HL-60 (cell line): ENCODE data around the gene CRIP1.
A peak's percentile ranks its signal among the peaks of the same experiment; 100 is the strongest.

Experiments used
- DNase-seq, 2 experiments: peaks; one replicate each; pipeline ENCODE4 v3.0.0-alpha.2; 2010 to 2020; ENCODE audit warnings: low read depth in 1 of 2, low spot score in 1 of 2
- H3K27ac ChIP-seq: fragments of 250-450 bp; sonication (Bioruptor Pico); replicated peaks from 2 replicates; pipeline ENCODE4 v1.5.1; 2020; ENCODE audit warnings: mild to moderate bottlenecking, moderate library complexity
- H3K27me3 ChIP-seq: fragments of 250-450 bp; sonication (Bioruptor Pico); 2 replicates; pipeline ENCODE4 v1.5.1; 2021; ENCODE audit warnings: mild to moderate bottlenecking, moderate library complexity; ENCODE audit not compliant: insufficient read depth, poor library complexity, severe bottlenecking
- H3K4me3 ChIP-seq: replicated peaks from 2 replicates; pipeline ENCODE4 v1.5.1; 2011; ENCODE audit warnings: mild to moderate bottlenecking, control low read depth, low read length; ENCODE audit not compliant: insufficient read depth
- CTCF ChIP-seq: IDR thresholded peaks from one replicate; pipeline ENCODE4 v1.5.1; 2011; ENCODE audit warnings: low read length, control low read depth, inconsistent platforms; ENCODE audit not compliant: insufficient read depth
- GABPA ChIP-seq: IDR thresholded peaks from 2 replicates; pipeline ENCODE4 v1.6.1; 2012; ENCODE audit warnings: low read depth
- POLR2AphosphoS5 ChIP-seq: IDR thresholded peaks from 2 replicates; pipeline ENCODE4 v1.6.1; 2012; ENCODE audit warnings: low read depth
- REST ChIP-seq: IDR thresholded peaks from 2 replicates; pipeline ENCODE4 v1.6.1; 2012; ENCODE audit warnings: low read depth; ENCODE audit not compliant: insufficient replicate concordance
- SPI1 ChIP-seq: IDR thresholded peaks from 2 replicates; pipeline ENCODE4 v1.6.1; 2012; ENCODE audit warnings: low read depth, mild to moderate bottlenecking, borderline replicate concordance

Gene CRIP1

GRCh38 chr14:105439179-105439578 lies 47.5 kb upstream of the CRIP1 start:
- no peak for DNase-seq
- TF ChIP-seq GABPA: no peak
- TF ChIP-seq REST: no peak
- TF ChIP-seq SPI1: no peak
- no peak for TF ChIP-seq CTCF
- TF ChIP-seq POLR2AphosphoS5: no peak
- no peak overlapping the region for H3K27ac ChIP-seq

GRCh38 chr14:105439710-105440553 lies 46.8 kb upstream of the CRIP1 start:
- DNase-seq: peak in 1 of 2 experiments; percentile 6
- no peak overlapping the region for H3K4me3 ChIP-seq
- H3K27me3 ChIP-seq: no peaks in the 10 kb centered on the region
- 0 out of 2 replicates have a peak, but pooled peaks have one; percentile 23 for TF ChIP-seq GABPA
- TF ChIP-seq REST: no peak
- no peak for TF ChIP-seq SPI1
- TF ChIP-seq CTCF: no peak
- TF ChIP-seq POLR2AphosphoS5: peak; percentile 38; the same call in 1 of the 2 replicates
- no peak overlapping the region for H3K27ac ChIP-seq

More at GRCh38 chr14:105439179-105439578, 47.5 kb upstream of the CRIP1 start:
- H3K4me3 ChIP-seq: no peak overlapping the region
- H3K27me3 ChIP-seq: no peaks in the 10 kb centered on the region

GRCh38 chr14:105440554-105440900 lies 46.2 kb upstream of the CRIP1 start:
- Histone ChIP-seq H3K27me3 (no peaks in the 10 kb centered on the region), H3K4me3 (no peak overlapping the region), H3K27ac (no peak overlapping the region)
- no peak for TF ChIP-seq POLR2AphosphoS5
- TF ChIP-seq REST: no peak
- TF ChIP-seq SPI1: no peak
- TF ChIP-seq CTCF: no peak
- TF ChIP-seq GABPA: no peak
- no peak for DNase-seq
